GM19372 (cell line): ENCODE results near the gene FBN1.

Experiments
- ATAC-seq: cut with Tn5 transposase; IDR thresholded peaks from one replicate; pipeline ENCODE4 v1.9.1; 2021; ENCODE audit warnings: mild to moderate bottlenecking, low read depth, moderate library complexity; ENCODE audit not compliant: unreplicated experiment

The FBN1 gene

GRCh38 chr15:48384616-48385015 is 260.9 kb downstream of the FBN1 start:
- no peak for ATAC-seq

GRCh38 chr15:48383031-48383430 is 262.5 kb downstream of the FBN1 start:
- ATAC-seq, result no peak

DNA sequence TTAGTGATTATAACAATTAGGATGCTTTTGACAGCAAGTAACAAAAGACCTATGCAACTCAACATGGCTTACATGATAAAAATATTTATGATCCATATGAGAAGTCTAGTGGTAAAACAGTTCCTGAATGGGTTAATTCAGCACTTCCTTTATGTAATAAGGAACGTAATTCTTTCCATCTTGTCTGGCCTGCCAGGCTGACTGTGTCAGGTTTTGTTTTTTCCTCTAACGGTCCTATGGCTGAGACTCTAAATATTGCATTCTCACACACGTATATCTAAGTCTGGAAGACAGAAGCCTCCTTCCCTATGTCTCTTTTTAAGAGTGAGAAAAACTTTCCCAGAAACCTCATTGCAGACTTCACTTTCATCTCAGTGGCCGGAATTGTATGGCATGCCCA is 263.6 kb downstream of the FBN1 start:
- no peak for ATAC-seq

GRCh38 chr15:48380198-48380597 is 265.3 kb downstream of the FBN1 start:
- no peak for ATAC-seq

DNA sequence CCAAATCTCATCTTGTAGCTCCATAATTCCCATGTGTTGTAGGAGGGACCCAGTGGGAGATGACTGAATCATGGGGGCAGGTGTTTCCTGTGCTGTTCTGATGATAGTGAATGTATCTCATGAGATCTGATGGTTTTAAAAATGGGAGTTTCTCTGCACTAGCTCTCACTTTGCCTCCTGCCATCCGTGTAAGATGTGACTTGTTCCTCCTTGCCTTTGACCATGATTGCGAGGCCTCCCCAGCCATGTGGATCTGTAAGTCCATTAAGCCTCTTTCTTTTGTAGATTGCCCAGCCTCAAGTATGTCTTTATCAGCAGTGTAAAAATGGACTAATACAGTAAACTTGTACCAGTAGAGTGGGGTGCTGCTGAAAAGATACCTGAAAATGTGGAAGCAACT is 269.7 kb downstream of the FBN1 start:
- ATAC-seq, result no peak

GRCh38 chr15:48374472-48374871 is 271.0 kb downstream of the FBN1 start:
- ATAC-seq, result no peak

DNA sequence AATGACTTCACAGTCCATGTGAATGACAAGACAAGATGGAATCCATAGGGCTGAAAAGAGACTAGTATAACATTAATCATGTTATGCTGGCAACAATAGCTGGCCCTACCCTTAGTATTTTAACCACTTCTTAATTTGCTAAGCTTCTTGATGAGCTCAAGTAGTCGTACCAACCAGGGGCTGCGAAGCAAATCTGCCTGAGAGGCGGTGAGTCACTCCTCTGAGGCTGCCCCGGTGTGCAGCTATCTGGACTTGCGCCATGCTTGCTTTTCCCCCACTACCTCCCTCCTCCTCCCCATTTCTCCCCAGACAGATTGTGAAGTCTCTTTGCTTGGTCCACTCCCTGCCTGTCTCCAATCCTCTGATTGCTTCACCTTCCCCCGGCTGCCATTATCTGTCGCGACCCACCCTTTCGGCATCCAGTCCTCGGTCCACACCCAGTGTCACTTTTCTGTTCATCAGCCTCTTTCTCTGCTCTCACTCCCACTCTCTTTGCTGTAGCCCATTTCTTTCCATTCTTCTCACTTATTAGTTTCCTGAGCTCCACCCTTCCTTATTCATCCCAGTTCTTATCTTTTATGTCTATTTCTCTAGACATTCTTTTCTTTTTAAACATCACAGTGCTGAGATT is 271.6 kb downstream of the FBN1 start:
- no peak for ATAC-seq

DNA sequence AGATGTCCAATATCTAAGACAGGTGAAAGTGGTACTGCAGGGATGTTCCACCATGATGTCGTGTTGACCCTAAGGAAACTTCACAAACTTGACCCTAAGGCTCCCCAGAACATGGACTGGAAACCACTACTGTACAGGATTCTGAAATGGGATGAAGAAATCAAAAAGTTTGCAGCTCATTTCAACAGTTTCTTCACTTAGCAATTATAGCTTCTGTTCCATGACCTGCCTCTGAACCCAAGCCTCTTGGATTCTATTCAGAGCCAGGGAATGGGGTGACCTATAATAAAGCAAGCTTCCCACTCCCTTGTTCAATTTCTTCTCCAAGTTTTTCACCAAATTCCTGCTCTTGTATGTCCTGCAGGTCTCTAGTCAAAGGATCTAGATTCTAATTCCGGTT is 273.5 kb downstream of the FBN1 start:
- ATAC-seq, result no peak

DNA sequence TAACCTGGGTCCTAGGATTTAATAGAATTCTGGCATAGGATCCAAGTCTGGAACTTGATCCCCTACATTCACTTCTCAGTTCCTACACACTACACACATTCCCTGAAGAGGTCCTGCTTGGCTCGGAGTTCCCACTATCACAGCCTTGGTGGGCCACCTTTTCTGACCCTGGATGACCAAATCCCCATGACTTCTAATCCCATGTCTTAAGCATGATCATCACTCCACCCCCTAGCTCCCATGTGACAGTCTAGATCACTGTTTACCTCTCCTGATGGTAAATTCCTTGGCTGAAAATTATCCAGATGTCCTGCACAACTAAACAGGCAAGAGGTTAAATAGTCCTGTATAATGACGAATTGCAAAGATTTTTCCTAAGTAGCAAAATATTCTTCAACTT is 274.0 kb downstream of the FBN1 start:
- ATAC-seq, result no peak

DNA sequence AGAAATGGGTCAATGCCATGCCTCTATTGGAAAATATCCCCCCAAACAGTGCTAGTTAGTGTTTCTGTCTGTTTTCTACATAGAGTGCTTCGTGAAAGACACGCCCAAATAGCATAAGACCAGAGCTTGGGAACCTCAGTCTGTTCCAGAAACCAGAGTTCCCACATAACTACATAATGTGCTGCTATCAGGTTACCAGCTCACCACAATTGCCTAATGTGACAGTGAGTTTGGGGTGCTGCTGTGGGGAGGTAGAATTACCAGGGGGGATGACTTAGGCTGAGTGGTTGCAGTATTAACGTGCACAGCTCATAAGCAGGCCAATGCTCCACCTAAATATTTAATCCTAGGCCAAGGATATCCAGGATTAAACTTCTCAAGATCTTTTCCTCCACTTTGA is 275.0 kb downstream of the FBN1 start:
- no peak for ATAC-seq

GRCh38 chr15:48367483-48367882 is 278.0 kb downstream of the FBN1 start:
- no peak for ATAC-seq

- ATAC-seq, result no peak
Measured at GRCh38 chr15:48366584-48367312, 278.8 kb downstream of the FBN1 start.

DNA sequence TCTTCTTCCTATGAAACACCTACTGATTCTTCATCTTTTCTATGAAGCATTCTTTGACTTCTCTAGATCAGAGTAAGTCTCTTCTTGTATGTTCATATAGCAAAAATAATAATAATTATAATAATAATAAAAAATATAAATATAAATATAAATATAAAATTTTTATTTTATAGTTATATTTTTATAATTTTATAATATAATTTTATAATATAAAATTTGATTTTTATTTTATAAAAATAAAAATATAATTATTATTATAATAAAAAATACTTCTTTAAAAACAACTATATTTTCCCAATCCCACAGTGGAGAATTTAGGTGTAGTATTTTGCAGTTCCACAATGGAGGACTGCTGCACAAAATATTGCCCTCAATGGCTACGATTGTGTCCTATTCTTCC is 279.9 kb downstream of the FBN1 start:
- ATAC-seq, result no peak

- ATAC-seq, result no peak
Measured at GRCh38 chr15:48363474-48363873, 282.0 kb downstream of the FBN1 start.

DNA sequence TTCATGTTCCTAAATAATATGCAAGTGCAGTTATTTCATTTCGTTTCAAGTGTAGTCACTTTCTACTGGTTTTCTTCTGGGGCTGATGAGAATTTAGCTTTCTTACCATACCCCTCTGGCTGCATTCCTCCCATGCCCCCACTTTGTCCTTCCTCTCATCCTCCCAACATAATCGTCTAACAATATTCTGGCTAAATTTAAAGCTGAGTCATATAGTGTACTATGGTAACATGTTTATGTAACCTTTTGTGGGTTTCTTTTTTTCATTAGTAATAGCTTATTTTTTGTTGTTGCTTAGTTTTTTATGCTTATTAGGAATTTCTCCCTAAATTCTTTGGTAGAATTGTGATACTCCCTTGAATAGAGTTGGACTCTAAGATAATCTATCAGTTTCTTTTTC is 283.8 kb downstream of the FBN1 start:
- ATAC-seq, result no peak

DNA sequence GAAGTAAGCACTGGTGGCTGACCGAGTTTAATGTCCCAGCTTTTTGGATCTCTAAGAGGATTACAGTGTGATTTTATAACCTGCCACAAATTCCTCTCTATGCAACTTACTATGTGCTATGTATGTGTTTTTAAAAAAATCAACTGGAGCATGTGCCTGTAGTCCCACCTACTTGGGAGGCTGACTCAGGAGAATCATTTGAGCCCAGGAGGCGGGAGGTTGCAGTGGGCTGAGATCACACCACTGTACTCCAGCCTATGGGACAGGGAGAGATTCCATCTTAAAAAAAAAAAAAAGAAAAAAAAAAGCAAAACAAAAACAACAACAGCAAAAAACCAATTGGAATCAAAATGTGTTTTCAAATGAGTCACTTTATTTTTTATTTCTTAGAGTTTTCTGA is 284.7 kb downstream of the FBN1 start:
- no peak for ATAC-seq
